PC-3 (cell line): ENCODE measurements around the gene WNT7B. TPM values are rescaled to one million over a fixed set of nuclear protein-coding genes. Genes with fewer than 3 reads are reported as not detected.

ENCODE experiments used
- ATAC-seq: fragments of 200-7000 bp; cut with Tn5 transposase; 2 replicates; pipeline ENCODE4 v1.9.1; 2020; ENCODE audit warnings: mild to moderate bottlenecking, moderate library complexity
- BruUV-seq: library from RNA; stranded (reverse); fragments of 400-500 nt; replicated peaks from 2 replicates; lab custom pipeline; 2021; lab: Mats Ljungman, UMichigan
- CTCF ChIA-PET: fragments of 300-600 bp; sonication (Branson Sonifier 250); formaldehyde crosslinking; loops from one replicate; lab custom pipeline; 2022; ENCODE audit warnings: antibody characterized with exemption; lab: Charles Lee
- POLR2A ChIA-PET: fragments of 300-600 bp; sonication (Branson Sonifier 250); formaldehyde crosslinking; loops from one replicate; lab custom pipeline; 2022; ENCODE audit warnings: antibody characterized with exemption; ENCODE audit not compliant: unreplicated experiment; lab: Charles Lee
- DNase-seq: peaks from one replicate; pipeline ENCODE4 v3.0.0-alpha.2; 2015
- H2AFZ ChIP-seq: fragments of 300-600 bp; sonication (generic); 2 replicates; pipeline ENCODE4 v1.6.0; 2016; ENCODE audit warnings: antibody characterized with exemption, low read length
- H3F3A ChIP-seq: fragments of 300-600 bp; sonication (generic); one replicate; pipeline ENCODE4 v1.6.0; 2017; ENCODE audit warnings: antibody characterized with exemption, low read length, control low read depth, mild to moderate bottlenecking; ENCODE audit not compliant: unreplicated experiment
- H3K27ac ChIP-seq: fragments of 300-600 bp; sonication (generic); 2 replicates; pipeline ENCODE4 v1.5.1; 2016; ENCODE audit warnings: mild to moderate bottlenecking, low read length
- H3K27me3 ChIP-seq: fragments of 300-600 bp; sonication (generic); 2 replicates; pipeline ENCODE4 v1.6.1; 2016; ENCODE audit warnings: low read length, mixed read lengths
- H3K36me3 ChIP-seq: fragments of 300-600 bp; sonication (generic); 2 replicates; pipeline ENCODE4 v1.6.1; 2016; ENCODE audit warnings: low read depth, mixed run types, low read length, mixed read lengths
- H3K4me1 ChIP-seq: fragments of 300-600 bp; sonication (generic); 2 replicates; pipeline ENCODE4 v1.5.1; 2016; ENCODE audit warnings: low read length; ENCODE audit not compliant: insufficient read depth
- H3K4me2 ChIP-seq: fragments of 300-600 bp; sonication (generic); 2 replicates; pipeline ENCODE4 v1.6.0; 2016; ENCODE audit warnings: low read length
- H3K4me3 ChIP-seq: fragments of 300-600 bp; sonication (generic); 2 replicates; pipeline ENCODE4 v1.5.1; 2016; ENCODE audit warnings: mild to moderate bottlenecking, low read length, mixed read lengths
- H3K79me2 ChIP-seq: fragments of 300-600 bp; sonication (generic); 2 replicates; pipeline ENCODE4 v1.6.1; 2017; ENCODE audit warnings: low read length, mixed read lengths
- H3K9ac ChIP-seq: fragments of 300-600 bp; sonication (generic); 2 replicates; pipeline ENCODE4 v1.6.0; 2016; ENCODE audit warnings: mild to moderate bottlenecking, low read length
- H3K9me2 ChIP-seq: fragments of 300-600 bp; sonication (generic); replicated peaks from 2 replicates; pipeline ENCODE4 v1.6.1; 2016; ENCODE audit warnings: mixed run types, low read length, mixed read lengths
- H3K9me3 ChIP-seq: fragments of 300-600 bp; sonication (generic); 2 replicates; pipeline ENCODE4 v1.6.1; 2016; ENCODE audit warnings: low read length, mixed read lengths
- H4K20me1 ChIP-seq: fragments of 300-600 bp; sonication (generic); 2 replicates; pipeline ENCODE4 v1.6.1; 2016; ENCODE audit warnings: low read length, mixed read lengths
- CTCF ChIP-seq: fragments of 300-600 bp; sonication (generic); conservative IDR thresholded peaks from 2 replicates; pipeline ENCODE4 v1.5.1; 2017; ENCODE audit warnings: antibody characterized with exemption, low read depth, mild to moderate bottlenecking, low read length
- EZH2 ChIP-seq: fragments of 300-600 bp; sonication (generic); IDR thresholded peaks from one replicate; pipeline ENCODE4 v1.6.1; 2017; ENCODE audit warnings: antibody characterized with exemption, mild to moderate bottlenecking, low read length; ENCODE audit not compliant: unreplicated experiment
- EZH2phosphoT487 ChIP-seq: fragments of 300-600 bp; sonication (generic); IDR thresholded peaks from 2 replicates; pipeline ENCODE4 v1.6.1; 2018; ENCODE audit warnings: mild to moderate bottlenecking, antibody characterized with exemption, low read length, borderline replicate concordance
- intact Hi-C: fragments of 100-400 bp; cut with micrococcal nuclease; formaldehyde crosslinking; loops from 2 replicates; pipeline ENCODE4 v1.9.0; 2023
- total RNA-seq: library from RNA; depleted of rRNA; stranded (reverse); fragments of >200 nt; gene quantifications from 2 replicates; pipeline ENCODE4 v1.2.3, GENCODE V29; 2014

Gene WNT7B
- total RNA-seq, 1 experiment from 2014 or later = 42.0 TPM

- CTCF ChIA-PET = no interaction called here
- Histone ChIP-seq H3K4me1 (peaks cover 9% of the 10 kb centered on the region), H3K36me3 (no peaks in the 10 kb centered on the region), H3K27ac (no peak overlapping the region), H3F3A (no peaks in the 10 kb centered on the region), H3K9me3 (no peaks in the 10 kb centered on the region), H2AFZ (no peak overlapping the region), H3K4me3 (no peak overlapping the region), H4K20me1 (no peaks in the 10 kb centered on the region), H3K4me2 (no peak overlapping the region), H3K9me2 (no peaks in the 10 kb centered on the region), H3K79me2 (no peaks in the 10 kb centered on the region), H3K27me3 (no peaks in the 10 kb centered on the region), H3K9ac (no peak overlapping the region)
- POLR2A ChIA-PET = no interaction called here
- TF ChIP-seq EZH2phosphoT487 = no peak
- TF ChIP-seq CTCF = no peak
- TF ChIP-seq EZH2 = no peak
- intact Hi-C loops = no loop called here
- ATAC-seq (no peak), DNase-seq (no peak)
- BruUV-seq = no TSS peak
Measured at GRCh38 chr22:45882881-45883810, 93.8 kb downstream of the WNT7B start.

- no peaks in the 10 kb centered on the region for H3F3A ChIP-seq
- H3K79me2 ChIP-seq = no peaks in the 10 kb centered on the region
- no peak overlapping the region for H2AFZ ChIP-seq
- ChIA-PET CTCF (no interaction called here), POLR2A (no interaction called here)
- H3K9ac ChIP-seq = no peak overlapping the region
- H4K20me1 ChIP-seq = no peaks in the 10 kb centered on the region
- no peak for TF ChIP-seq CTCF
- TF ChIP-seq EZH2phosphoT487 = no peak
- no peaks in the 10 kb centered on the region for H3K36me3 ChIP-seq
- H3K4me3 ChIP-seq = no peak overlapping the region
- no peak overlapping the region for H3K27ac ChIP-seq
- ATAC-seq (no peak), DNase-seq (no peak)
- no peaks in the 10 kb centered on the region for H3K9me3 ChIP-seq
- H3K27me3 ChIP-seq = no peaks in the 10 kb centered on the region
- H3K4me2 ChIP-seq = no peak overlapping the region
- no peaks in the 10 kb centered on the region for H3K4me1 ChIP-seq
- no TSS peak for BruUV-seq
- H3K9me2 ChIP-seq = no peaks in the 10 kb centered on the region
- intact Hi-C loops = no loop called here
Measured at GRCh38 chr22:45881524-45881875, 95.5 kb downstream of the WNT7B start.

- DNase-seq (no peak), ATAC-seq (no peak)
- BruUV-seq = no TSS peak
- Histone ChIP-seq H3F3A (no peaks in the 10 kb centered on the region), H3K4me3 (no peak overlapping the region), H3K27me3 (no peaks in the 10 kb centered on the region), H2AFZ (no peak overlapping the region), H3K9me2 (no peaks in the 10 kb centered on the region), H3K4me1 (no peaks in the 10 kb centered on the region), H3K36me3 (no peaks in the 10 kb centered on the region), H4K20me1 (no peaks in the 10 kb centered on the region), H3K4me2 (no peak overlapping the region), H3K9ac (no peak overlapping the region), H3K79me2 (no peaks in the 10 kb centered on the region), H3K9me3 (no peaks in the 10 kb centered on the region), H3K27ac (no peak overlapping the region)
- intact Hi-C loops = no loop called here
- POLR2A ChIA-PET = no interaction called here
- TF ChIP-seq CTCF (no peak), EZH2phosphoT487 (no peak), EZH2 (no peak)
- CTCF ChIA-PET = no interaction called here
Measured at GRCh38 chr22:45880716-45881523, 96.0 kb downstream of the WNT7B start.
